ENCODE results near the gene PHF20.

DNA sequence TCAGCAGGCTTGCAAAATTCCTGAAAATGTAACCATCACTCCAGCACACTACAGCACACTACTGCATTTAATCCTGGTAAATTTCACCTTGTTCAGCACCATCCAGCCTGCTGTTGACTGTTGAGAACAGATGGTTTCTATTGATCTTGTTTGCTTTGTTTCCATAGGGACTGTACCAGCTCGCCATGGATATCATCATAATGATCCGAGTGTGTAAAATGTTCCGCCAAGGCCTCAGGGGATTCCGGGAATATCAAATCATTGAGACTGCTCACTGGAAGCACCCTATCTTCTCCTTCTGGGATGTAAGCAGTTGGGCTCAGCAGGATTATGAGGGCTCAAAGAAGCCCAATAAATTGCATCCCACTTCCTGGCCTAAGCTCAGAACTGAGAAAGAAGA, 200.6 kb downstream of the PHF20 start:
- TF ChIP-seq, protein P1, sequence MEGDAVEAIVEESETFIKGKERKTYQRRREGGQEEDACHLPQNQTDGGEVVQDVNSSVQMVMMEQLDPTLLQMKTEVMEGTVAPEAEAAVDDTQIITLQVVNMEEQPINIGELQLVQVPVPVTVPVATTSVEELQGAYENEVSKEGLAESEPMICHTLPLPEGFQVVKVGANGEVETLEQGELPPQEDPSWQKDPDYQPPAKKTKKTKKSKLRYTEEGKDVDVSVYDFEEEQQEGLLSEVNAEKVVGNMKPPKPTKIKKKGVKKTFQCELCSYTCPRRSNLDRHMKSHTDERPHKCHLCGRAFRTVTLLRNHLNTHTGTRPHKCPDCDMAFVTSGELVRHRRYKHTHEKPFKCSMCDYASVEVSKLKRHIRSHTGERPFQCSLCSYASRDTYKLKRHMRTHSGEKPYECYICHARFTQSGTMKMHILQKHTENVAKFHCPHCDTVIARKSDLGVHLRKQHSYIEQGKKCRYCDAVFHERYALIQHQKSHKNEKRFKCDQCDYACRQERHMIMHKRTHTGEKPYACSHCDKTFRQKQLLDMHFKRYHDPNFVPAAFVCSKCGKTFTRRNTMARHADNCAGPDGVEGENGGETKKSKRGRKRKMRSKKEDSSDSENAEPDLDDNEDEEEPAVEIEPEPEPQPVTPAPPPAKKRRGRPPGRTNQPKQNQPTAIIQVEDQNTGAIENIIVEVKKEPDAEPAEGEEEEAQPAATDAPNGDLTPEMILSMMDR (IDR thresholded peaks at IDR 0.05) = no peak
- TF ChIP-seq POLR2A (IDR thresholded peaks at IDR 0.05) = no peak

All from lower leg skin (tissue), 3 donors.